ENCODE measurements around the gene APBA2. TPM values are rescaled to one million over a fixed set of nuclear protein-coding genes. Genes with fewer than 3 reads are reported as not detected.

Gene APBA2
- total RNA-seq, 1 donor from 2014 or later, result 2.2 TPM

GRCh38 chr15:29072444-29072843 is 186.7 kb downstream of the APBA2 start:
- DNase-seq (ENCODE audit: low spot score), result no peak

- no peak for DNase-seq (ENCODE audit: low spot score)
Measured at GRCh38 chr15:29074045-29074444, 188.3 kb downstream of the APBA2 start.

GRCh38 chr15:29078541-29078940 is 192.8 kb downstream of the APBA2 start:
- DNase-seq (ENCODE audit: low spot score), result peak; percentile 43

GRCh38 chr15:29079479-29079878 is 193.7 kb downstream of the APBA2 start:
- peak; percentile 14 for DNase-seq (ENCODE audit: low spot score)

- DNase-seq (ENCODE audit: low spot score), result no peak
Measured at GRCh38 chr15:29081781-29082180, 196.0 kb downstream of the APBA2 start.

GRCh38 chr15:29083161-29083560 is 197.4 kb downstream of the APBA2 start:
- no peak for DNase-seq (ENCODE audit: low spot score)

GRCh38 chr15:29083858-29084257 is 198.1 kb downstream of the APBA2 start:
- no peak for DNase-seq (ENCODE audit: low spot score)

GRCh38 chr15:29086001-29086400 is 200.2 kb downstream of the APBA2 start:
- DNase-seq (ENCODE audit: low spot score), result no peak

GRCh38 chr15:29086891-29087290 is 201.1 kb downstream of the APBA2 start:
- DNase-seq (ENCODE audit: low spot score), result no peak

GRCh38 chr15:29087521-29088285 is 201.9 kb downstream of the APBA2 start:
- no peak for DNase-seq (ENCODE audit: low spot score)

- DNase-seq (ENCODE audit: low spot score), result no peak
Measured at GRCh38 chr15:29088666-29089065, 202.9 kb downstream of the APBA2 start.

GRCh38 chr15:29089731-29090616 is 204.2 kb downstream of the APBA2 start:
- DNase-seq (ENCODE audit: low spot score), result no peak

- no peak for DNase-seq (ENCODE audit: low spot score)
Measured at GRCh38 chr15:29090617-29091466, 205.1 kb downstream of the APBA2 start.

GRCh38 chr15:29091666-29092065 is 205.9 kb downstream of the APBA2 start:
- DNase-seq (ENCODE audit: low spot score), result no peak

GRCh38 chr15:29092376-29093064 is 206.7 kb downstream of the APBA2 start:
- no peak for DNase-seq (ENCODE audit: low spot score)

GRCh38 chr15:29093065-29093435 is 207.3 kb downstream of the APBA2 start:
- no peak for DNase-seq (ENCODE audit: low spot score)

- DNase-seq (ENCODE audit: low spot score), result no peak
Measured at GRCh38 chr15:29093696-29094343, 208.0 kb downstream of the APBA2 start.

- DNase-seq (ENCODE audit: low spot score), result no peak
Measured at GRCh38 chr15:29094711-29095110, 208.9 kb downstream of the APBA2 start.

- no peak for DNase-seq (ENCODE audit: low spot score)
Measured at GRCh38 chr15:29095746-29096145, 210.0 kb downstream of the APBA2 start.

- DNase-seq (ENCODE audit: low spot score), result no peak
Measured at GRCh38 chr15:29097168-29097567, 211.4 kb downstream of the APBA2 start.
